Cerebellar nuclear complex (tissue), 1 donor: Measurements from ENCODE around the gene SYNGR1.
A peak's percentile ranks its signal among the peaks of the same experiment; 100 is the strongest.
"Not testable (repeated sequence)": the region's sequence is repeated elsewhere in the genome, so short reads cannot be mapped to it uniquely, and the experiment has no call there.

Source experiments
- DNase-seq, 2 experiments: peaks; one replicate each; lab custom pipeline; 2025; lab: John Stamatoyannopoulos, UW

SYNGR1 gene

DNA sequence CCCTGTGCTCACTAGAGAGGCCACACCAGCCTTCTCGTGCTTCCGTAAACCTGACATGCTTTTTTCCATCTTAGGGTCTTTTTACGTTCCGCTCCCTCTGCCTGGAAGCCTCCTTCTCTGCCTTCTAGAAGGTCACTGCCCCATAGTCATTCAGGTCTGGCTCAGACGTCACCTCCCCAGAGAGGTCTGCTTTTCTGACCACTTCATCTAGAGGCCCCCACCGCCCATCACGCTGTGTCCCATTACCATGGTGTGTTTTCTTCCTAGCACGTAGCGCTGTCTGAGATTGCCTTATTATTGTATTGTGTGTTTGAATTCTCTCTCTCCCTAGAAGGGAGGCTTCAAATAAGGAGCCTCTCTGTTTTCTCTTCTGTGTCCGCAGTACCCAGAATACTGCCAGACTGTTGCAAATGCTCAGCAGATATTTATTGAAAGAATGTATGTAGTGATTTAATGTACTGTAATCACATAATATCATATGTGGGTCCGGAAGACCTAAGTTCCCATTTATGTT is 59.8 kb downstream of the SYNGR1 start:
- DNase-seq = no peak

DNA sequence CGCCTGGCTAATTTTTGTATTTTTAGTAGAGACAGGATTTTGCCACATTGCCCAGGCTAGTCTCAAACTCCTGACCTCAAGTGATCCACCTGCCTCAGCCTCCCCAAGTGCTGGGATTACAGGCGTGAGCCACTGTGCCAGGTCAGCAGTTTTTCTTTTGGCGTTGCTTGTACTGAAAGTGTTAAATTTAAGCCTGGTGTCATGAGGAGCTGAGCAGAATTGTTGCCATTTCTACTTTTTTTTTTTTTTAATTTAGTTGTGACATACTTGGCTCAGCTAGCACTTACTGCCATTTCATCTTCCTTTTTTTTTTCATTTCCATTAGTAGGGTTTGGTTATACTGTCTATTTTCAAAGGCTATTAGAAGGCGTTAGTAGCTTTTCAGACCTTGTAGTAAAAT is 60.5 kb downstream of the SYNGR1 start:
- no peak for DNase-seq

DNA sequence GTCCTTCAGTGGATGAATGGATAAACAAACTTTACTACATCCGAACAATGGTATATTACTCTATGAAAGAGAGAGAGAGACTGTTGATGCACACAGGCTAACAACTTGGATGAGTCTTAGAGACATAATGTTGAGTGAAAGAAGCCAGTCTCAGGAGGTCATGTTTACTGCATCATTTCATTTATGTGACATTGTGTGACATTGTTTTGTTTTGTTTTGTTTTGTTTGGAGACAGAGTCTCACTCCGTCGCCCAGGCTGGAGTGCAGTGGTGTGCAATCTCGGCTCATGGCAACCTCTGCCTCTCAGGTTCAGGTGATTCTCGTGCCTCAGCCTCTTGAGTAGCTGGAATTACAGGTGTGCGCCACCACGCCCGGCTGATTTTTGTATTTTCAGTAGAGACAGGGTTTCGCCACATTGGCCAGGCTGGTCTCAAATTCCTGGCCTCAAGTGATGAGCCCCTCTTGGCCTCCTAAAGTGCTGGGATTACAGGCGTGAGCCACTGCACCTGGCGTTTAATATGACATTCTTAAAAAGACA is 62.1 kb downstream of the SYNGR1 start:
- not testable (repeated sequence) for DNase-seq

DNA sequence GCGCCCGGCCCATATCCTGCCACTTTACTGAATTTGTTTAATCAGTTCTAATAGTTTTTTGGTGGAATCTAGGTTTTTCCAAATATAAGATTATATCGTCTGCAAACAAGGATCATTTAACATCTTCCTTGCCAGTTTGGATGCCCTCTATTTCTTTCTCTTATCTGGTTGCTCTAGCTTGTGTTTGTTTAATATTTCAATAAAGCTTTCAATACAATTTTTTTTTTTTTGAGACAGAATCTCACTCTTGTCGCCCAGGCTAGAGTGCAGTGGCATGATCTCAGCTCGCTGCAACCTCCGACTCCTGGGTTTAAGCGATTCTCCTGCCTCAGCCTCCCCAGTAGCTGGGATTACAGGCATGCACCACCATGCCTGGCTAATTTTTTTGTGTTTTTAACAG is 63.4 kb downstream of the SYNGR1 start:
- not testable (repeated sequence) for DNase-seq

DNA sequence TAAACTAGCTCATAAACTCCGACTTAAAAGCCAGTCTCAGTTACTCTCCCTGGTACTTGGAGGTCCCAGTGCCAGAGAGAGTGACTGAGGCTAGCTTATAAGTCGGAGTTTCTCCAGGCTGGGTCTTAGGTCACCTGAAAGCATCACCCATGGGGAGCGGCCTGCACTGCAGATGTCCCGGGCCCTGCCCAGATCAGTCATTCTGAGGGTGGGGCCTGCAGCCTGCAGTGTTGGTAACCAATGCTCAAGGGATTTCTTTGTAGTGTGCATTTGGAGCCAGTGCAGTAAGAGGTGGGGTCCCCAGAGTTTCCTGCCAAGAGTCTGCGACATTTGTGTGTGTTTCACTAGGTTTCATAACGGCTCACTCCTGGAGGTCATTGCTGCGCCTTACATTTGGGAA is 64.6 kb downstream of the SYNGR1 start:
- DNase-seq = no peak

DNA sequence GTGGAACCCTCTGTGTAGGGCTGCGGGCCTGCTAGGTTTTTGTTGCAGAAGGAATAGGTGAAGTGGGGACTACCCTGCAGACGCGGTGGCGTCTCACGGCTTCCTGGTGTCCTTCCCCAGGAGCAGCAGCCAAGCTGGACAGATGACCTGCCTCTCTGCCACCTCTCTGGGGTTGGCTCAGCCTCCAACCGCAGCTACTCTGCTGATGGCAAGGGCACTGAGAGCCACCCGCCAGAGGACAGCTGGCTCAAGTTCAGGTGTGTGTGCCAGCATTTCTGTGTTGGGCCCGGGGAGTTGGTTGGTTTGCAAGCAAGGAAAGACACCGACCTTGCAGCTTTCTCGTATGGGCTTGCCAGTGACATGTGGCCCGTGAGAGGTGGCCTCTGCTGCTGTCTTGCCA is 65.1 kb downstream of the SYNGR1 start:
- peak in 1 of 2 experiments; percentile 48 for DNase-seq

DNA sequence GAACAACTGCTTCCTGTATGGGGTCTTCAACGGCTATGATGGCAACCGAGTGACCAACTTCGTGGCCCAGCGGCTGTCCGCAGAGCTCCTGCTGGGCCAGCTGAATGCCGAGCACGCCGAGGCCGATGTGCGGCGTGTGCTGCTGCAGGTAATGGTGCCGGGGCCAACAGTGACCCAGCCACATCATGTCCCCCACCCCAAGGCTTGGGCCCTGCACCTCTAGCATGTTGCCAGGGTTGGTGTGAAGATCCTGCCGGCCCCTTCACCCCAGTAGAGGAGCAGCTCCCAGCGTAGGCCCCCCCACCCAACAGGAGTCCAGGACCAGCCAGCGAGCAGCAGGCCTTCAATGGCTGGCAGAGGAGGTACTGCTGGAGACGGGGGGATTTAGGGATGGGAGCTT is 65.7 kb downstream of the SYNGR1 start:
- no peak for DNase-seq

DNA sequence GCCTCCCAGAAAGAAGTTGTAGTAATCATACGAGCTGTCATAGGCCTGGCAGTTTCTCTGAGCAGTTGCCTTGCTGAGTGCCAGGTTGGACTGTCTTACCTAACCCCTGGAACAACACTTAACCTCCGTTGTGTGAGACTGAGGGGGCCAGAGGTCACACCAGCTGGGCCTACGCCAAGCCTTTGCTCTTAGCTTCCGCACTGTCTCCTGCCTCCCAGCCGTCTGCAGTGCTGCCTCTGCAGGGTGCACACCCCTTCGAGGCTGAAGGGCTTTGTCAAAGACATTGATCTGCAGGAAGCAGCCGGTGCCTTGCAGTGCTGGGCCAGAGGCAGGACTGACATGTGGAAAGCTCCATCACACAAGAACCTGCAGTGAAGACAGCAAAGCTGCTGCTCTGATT is 66.5 kb downstream of the SYNGR1 start:
- DNase-seq = no peak

DNA sequence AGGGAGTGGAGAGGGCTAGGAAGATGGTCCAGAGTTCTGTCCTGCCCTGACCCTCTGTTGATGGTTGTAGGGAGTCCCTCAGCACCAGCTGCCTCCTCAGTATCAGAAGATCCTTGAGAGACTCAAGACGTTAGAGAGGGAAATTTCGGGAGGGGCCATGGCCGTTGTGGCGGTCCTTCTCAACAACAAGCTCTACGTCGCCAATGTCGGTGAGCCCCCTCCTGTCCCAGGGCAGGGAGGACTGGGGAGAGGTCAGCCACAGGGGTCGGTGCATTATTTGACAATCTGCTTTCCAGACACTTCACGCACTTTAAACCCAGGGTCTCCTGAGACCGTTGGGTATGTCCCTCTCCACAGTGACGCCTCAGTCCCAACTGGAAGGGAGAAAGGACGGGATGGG is 67.8 kb downstream of the SYNGR1 start:
- no peak for DNase-seq

DNA sequence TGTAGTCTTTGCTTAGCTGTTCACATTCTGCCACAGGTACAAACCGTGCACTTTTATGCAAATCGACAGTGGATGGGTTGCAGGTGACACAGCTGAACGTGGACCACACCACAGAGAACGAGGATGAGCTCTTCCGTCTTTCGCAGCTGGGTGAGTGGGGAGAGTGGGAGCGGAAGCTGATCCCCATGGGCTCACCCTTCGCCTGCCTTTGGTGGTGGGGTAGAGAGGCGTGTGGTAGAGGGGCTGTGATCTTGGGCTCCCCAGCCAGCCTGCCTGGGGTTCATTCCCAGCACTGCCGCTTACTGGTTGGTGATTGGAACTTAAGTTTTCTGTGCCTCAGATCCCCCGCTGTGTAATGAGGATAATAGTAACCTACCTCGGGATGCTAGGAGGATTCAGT is 68.9 kb downstream of the SYNGR1 start:
- no peak for DNase-seq

DNA sequence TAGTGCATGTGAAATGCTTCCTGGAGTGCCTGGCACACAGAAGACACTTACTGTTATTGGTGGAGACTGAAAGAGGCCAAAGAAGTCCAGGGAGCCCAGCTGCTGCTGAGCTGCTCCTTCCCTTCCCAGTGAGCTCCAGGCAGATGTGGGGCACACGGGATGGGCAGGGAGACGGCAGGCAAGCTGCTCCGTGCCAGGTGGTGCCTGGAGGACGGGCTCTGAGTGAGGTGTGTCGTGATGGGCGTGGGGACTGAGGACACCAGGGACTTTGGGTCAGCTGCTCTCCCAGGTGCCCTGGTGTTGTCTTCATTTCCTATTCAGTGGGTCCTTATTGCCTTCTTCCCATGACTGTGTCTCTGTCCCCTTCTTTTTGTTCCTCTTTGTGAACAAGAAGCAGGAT is 69.3 kb downstream of the SYNGR1 start:
- no peak for DNase-seq

DNA sequence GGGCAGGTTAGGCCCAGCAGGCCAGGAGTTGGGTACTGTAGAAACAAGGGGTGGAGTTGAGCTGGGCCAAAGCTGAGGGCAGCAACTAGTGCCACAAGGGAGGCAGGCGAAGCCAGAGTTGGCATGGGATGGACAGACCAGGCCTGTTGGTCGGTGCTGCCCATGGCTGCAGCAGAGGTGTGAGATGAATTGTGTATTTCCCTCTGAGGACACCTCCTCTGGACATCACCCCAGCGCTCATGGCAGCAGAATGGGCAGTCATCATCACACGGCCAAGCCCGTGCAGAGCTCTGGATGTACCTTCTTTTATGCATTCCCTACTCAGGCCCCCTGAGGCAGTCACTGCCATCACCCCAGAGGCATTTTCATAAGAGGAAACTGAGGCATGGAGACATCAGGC is 70.1 kb downstream of the SYNGR1 start:
- DNase-seq = no peak

DNA sequence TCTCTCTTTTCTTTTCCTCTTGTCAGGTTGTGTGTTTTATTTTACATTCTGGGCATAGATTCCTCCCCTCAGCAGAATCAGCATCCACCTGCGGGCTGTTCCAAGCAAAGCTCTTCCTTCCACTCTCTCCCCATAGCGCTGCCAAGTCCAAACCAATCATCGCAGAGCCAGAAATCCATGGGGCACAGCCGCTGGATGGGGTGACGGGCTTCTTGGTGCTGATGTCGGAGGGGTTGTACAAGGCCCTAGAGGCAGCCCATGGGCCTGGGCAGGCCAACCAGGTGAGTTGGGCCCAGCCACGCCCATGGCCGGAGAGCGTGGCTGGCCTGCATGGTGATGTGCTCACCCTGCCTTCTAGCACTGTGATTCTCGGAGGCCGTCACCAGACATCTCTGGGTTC is 71.9 kb downstream of the SYNGR1 start:
- DNase-seq = no peak

DNA sequence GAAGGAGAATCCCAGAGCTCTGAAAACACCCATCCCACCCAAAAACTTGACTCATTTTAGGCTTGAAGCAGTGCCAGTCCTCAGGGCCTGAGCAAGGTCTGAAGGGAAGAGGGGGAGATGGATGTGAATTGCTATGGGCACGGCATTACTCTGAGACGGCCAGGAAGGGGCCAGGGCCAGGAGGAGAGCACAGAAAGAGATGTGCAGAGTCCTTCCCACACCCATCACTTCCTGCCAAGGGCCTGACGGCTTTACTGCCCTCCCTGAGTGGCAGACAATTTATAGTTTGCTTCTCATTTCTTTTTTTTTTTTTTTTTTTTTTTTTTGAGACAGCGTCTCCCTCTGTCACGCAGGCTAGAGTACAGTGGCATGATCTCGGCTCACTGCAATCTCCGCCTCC is 72.3 kb downstream of the SYNGR1 start:
- no peak for DNase-seq

DNA sequence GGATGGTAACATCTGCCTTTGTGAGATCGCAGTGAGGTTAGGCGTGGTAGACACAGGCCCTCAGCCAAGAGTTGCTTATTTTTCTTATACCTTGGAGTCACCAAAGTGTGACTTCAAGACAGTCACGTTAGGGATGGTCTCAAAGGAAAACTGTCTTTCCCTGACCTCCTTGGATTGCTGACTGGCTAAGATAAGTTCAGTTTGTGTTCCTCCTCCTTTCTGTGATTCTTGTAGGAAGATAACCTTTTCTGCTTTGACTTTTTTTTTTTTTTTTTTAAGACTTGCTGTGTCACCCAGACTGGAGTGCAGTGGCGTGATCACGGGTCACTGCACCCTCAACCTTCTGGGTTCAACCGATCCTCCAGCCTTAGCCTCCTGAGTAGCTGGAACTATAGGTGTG is 72.9 kb downstream of the SYNGR1 start:
- no peak for DNase-seq

DNA sequence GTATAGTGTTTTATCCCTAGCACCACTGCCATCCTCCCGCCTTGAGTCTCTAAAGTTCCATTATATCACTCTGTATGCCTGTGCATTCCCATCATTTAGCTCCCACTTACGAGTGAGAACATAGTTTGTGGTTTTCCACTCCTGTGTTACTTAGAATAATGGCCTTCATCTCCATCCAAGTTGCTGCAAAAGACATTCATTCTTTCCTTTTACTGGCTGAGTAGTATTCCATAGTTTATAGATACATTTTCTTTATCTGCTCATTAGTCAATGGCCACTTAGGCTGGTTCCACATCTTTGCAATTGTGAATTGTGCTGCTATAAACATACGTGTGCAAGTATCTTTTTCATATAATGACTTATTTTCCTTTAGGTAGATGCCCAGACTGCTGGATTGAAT is 74.2 kb downstream of the SYNGR1 start:
- DNase-seq = no peak

DNA sequence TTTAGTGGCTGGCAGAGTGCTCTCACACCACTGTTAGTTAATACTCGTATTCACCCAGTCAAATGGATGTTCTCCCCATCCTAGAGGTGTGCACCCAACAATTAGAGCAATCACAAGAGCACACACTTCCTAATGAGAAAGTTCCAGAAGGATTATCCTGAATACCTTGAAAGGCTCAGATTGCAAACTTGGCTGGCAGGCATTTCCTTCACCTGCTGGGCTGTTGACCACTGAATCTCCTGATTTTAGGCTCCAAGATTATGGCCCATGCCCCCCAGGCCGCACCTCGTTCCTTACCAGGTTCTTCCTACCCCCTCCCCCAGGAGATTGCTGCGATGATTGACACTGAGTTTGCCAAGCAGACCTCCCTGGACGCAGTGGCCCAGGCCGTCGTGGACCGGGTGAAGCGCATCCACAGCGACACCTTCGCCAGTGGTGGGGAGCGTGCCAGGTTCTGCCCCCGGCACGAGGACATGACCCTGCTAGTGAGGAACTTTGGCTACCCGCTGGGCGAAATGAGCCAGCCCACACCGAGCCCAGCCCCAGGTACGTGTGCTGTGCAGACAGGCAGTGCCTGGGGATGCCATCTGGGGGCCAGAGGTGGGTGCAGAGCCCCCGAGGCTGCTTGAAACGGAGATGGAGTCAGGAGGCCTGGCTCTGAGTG is 76.7 kb downstream of the SYNGR1 start:
- DNase-seq = no peak

DNA sequence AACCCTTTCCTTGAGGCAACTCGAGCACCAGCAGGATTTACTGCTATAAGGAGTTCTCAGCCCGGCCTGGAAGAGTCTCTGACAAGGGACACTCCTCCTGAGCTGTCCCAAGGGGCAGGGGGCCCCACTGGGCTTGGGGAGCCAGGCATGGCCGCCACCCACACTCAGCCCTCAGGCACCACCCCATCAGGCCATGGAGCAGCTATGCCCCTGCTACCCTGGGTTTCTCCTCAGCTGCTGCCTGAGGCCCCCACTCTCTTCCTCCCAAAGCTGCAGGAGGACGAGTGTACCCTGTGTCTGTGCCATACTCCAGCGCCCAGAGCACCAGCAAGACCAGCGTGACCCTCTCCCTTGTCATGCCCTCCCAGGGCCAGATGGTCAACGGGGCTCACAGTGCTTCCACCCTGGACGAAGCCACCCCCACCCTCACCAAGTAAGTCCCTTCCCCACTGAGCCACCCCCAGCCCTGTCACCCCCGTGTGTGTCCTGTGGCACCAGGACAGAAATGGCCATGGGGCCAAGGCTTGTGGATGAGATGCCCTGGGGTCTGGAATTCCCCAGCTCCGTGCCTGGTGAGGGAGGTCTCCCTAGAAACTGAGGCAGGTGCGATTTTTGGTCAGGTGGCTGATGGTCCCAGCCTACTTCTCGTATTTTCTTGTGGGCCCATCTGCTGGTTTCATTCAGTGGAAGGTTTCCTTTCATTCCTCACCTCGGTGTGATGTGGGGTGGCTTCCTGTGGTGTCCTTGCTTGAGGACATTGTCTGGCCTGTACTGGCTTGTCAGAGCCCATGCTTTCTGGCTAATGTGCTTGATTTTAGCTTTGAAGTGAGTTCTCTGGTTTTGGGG is 78.2 kb downstream of the SYNGR1 start:
- no peak for DNase-seq

DNA sequence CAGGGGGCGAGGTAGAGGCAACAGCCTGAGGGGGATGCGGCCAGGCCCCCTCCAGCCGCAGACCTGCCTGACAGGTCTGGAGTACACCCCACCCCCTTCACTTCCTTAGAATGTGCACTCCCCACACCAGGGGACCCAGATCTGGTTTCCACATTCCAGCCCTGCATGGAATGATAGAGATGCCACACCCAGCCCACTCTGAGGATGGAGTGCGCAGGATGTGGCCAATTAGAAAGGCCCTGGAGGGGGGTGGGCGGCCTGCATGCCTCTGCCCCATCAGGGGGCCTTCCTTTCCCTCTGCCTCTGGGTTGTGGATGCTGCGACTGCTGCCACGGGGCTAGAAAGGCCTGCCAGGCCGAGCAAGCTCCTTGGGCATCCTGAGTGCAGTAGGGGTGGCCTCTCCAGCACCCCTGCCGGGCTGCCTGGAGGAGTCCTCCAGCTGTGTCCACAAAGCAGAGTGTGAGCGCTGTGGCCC is 78.8 kb downstream of the SYNGR1 start:
- no peak for DNase-seq

DNA sequence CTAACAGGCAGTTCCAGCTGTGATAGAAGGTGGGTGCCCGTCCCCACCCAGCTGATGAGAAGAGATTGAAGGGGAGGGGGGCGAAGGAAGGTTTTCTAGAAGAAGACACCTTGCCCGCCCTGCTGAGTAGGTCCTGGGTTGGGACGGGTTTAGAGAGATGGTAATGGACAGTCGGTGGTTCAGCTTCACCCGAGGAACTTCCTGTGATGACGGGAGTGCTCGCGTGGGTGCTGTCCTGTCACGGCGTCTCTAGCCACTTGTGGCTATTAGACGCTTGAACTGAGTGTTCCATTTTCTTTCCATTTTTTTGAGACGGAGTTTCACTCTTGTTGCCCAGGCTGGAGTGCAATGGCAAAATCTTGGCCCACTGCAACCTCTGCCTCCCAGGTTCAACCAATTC is 79.4 kb downstream of the SYNGR1 start:
- DNase-seq = no peak

DNA sequence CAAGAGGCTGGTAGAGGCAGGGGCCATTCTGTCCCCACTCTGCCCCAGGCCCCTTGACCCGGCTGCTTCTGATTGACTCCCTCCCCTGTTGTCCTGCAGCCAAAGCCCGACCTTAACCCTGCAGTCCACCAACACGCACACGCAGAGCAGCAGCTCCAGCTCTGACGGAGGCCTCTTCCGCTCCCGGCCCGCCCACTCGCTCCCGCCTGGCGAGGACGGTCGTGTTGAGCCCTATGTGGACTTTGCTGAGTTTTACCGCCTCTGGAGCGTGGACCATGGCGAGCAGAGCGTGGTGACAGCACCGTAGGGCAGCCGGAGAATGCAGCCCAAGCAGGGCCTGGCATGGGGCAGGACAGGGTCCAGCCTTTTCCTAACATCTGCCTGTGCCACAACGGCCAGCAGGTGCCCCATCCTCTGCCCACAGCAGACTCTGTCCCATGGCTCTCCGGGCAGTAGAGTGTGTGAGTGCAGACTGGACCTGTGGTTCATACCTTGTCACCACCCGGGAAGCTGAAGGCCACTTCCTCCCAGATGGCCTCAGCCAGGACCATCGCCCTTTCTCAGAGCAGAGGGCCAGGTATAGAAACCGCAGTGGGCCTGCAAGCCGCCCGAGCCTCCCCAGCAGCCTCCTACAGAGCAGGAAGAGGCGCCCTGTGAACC is 80.3 kb downstream of the SYNGR1 start:
- no peak for DNase-seq

DNA sequence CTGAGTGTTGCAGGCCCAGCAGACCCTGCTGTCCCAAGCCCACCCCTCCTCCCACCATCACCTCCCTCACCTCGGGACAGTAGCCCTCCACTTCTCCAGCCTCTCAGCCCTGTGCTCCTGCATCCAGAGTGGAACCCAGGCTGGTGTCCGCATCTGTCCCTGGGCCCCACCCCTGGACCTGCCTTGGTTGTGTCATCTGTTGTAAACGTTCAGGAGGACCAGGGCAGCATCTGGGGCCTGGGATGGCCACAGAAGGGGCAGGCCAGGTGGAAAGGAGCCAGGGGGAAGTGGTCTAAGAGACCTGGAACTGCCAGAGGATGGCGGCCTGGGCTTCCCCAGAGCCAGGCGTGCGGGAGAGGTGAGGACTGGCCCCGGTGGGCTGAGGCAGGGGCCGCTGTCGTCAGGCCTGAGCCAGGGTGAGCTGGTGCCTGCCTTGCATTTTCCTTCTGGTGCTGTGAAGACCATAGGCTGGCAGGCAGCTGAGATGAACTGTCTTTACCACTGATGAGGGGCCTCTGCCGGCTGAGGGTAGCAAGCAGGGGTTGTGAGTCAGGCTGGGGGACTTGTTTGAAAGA is 80.9 kb downstream of the SYNGR1 start:
- no peak for DNase-seq
